PFSK-1 (cell line): ENCODE measurements around the gene SEPHS2.

Experiments
- FOXP2 ChIP-seq: optimal IDR thresholded peaks from 2 replicates; pipeline ENCODE3; 2011; ENCODE audit warnings: borderline replicate concordance, control low read depth, inconsistent platforms; ENCODE audit not compliant: insufficient read depth; ENCODE audit errors: extremely low read length, extremely low read depth
- POLR2AphosphoS5 ChIP-seq: IDR thresholded peaks from 2 replicates; pipeline ENCODE4 v1.6.1; 2012; ENCODE audit warnings: low read depth, mild to moderate bottlenecking, control low read depth, low read length, moderate library complexity
- REST ChIP-seq, 2 experiments: IDR thresholded peaks; 2 replicates each; pipeline versions ENCODE4 v1.6.1 to v1.8.0; 2011 to 2012; ENCODE audit warnings: low read depth in 2 of 2, low read length in 2 of 2, control low read depth in 1 of 2, inconsistent platforms in 1 of 2, mild to moderate bottlenecking in 1 of 2, moderate library complexity in 1 of 2; ENCODE audit not compliant: insufficient read depth in 1 of 2
- SIN3A ChIP-seq: IDR thresholded peaks from 2 replicates; pipeline ENCODE4 v1.6.1; 2012; ENCODE audit warnings: mild to moderate bottlenecking, low read length, moderate library complexity, borderline replicate concordance; ENCODE audit not compliant: insufficient read depth
- TAF1 ChIP-seq: IDR thresholded peaks from 2 replicates; pipeline ENCODE4 v1.6.1; 2012; ENCODE audit warnings: low read length, control low read depth, borderline replicate concordance; ENCODE audit not compliant: insufficient read depth

The SEPHS2 gene

GRCh38 chr16:30407804-30408534, 37.7 kb downstream of the SEPHS2 start:
- TF ChIP-seq REST (IDR thresholded peaks at IDR 0.05; ENCODE audit: insufficient read depth in 1 of 2, low read depth in 2 of 2, low read length in 2 of 2) (no peak), TAF1 (no peak), POLR2AphosphoS5 (no peak), SIN3A (no peak), FOXP2 (no peak)

GRCh38 chr16:30407102-30407803, 38.4 kb downstream of the SEPHS2 start, which contains the start of gene ZNF771:
Gene ZNF771, plus strand, starts transcription at chr16:30407606. Its CDS starts 448 bp downstream, at chr16:30408054.
- TF ChIP-seq POLR2AphosphoS5 (peak; percentile 84), SIN3A (peak; percentile 27; the same call in 1 of the 2 replicates), TAF1 (peak; percentile 70; the same call in 1 of the 2 replicates), FOXP2 (peak; percentile 7), REST (IDR thresholded peaks at IDR 0.05; ENCODE audit: insufficient read depth in 1 of 2, low read depth in 2 of 2, low read length in 2 of 2) (no peak)

- TF ChIP-seq TAF1 = no peak
- TF ChIP-seq SIN3A = no peak
- no peak for TF ChIP-seq REST (IDR thresholded peaks at IDR 0.05; ENCODE audit: insufficient read depth in 1 of 2, low read depth in 2 of 2, low read length in 2 of 2)
- no peak for TF ChIP-seq FOXP2
- no peak for TF ChIP-seq POLR2AphosphoS5
Observed at GRCh38 chr16:30406795-30407101, 38.9 kb downstream of the SEPHS2 start.

GRCh38 chr16:30401768-30402425, 43.8 kb downstream of the SEPHS2 start:
- no peak for TF ChIP-seq POLR2AphosphoS5
- TF ChIP-seq FOXP2 = no peak
- no peak for TF ChIP-seq SIN3A
- no peak for TF ChIP-seq TAF1
- no peak for TF ChIP-seq REST (IDR thresholded peaks at IDR 0.05; ENCODE audit: insufficient read depth in 1 of 2, low read depth in 2 of 2, low read length in 2 of 2)
